KBM-7 (cell line): ENCODE results near the gene DGKK.
"Not testable (repeated sequence)": the region's sequence is repeated elsewhere in the genome, so short reads cannot be mapped to it uniquely, and the experiment has no call there.

ENCODE experiments used
- DNase-seq: peaks from one replicate; pipeline ENCODE4 v3.0.0-alpha.2; 2015
- in situ Hi-C: fragments of 300-500 bp; cut with MboI; formaldehyde crosslinking; loops from 2 replicates; pipeline ENCODE4 v1.14.3; 2020; ENCODE audit warnings: low sequenced_read_pairs, low pct_unique_long_range_greater_than_20kb, mixed read lengths

Gene DGKK

GRCh38 chrX:50431623-50432022 is 39.0 kb downstream of the DGKK start:
- in situ Hi-C loops: no loop called here
- DNase-seq: no peak

- DNase-seq: peak; percentile 17
- in situ Hi-C loops: no loop called here
Observed at GRCh38 chrX:50430917-50431575, 39.6 kb downstream of the DGKK start.

GRCh38 chrX:50428174-50428573 is 42.5 kb downstream of the DGKK start:
- DNase-seq: no peak
- in situ Hi-C loops: no loop called here

- in situ Hi-C loops: no loop called here
- no peak for DNase-seq
Observed at GRCh38 chrX:50407976-50408375, 62.6 kb downstream of the DGKK start.

- in situ Hi-C loops: no loop called here
Observed at GRCh38 chrX:50403903-50404302, 66.7 kb downstream of the DGKK start.

GRCh38 chrX:50402886-50403285 is 67.7 kb downstream of the DGKK start:
- peak; percentile 37 for DNase-seq
- in situ Hi-C loops: no loop called here

More at GRCh38 chrX:50403903-50404302, 66.7 kb downstream of the DGKK start:
- DNase-seq: no peak

GRCh38 chrX:50393902-50394301 is 76.7 kb downstream of the DGKK start:
- no peak for DNase-seq
- in situ Hi-C loops: no loop called here

- DNase-seq: no peak
- in situ Hi-C loops: no loop called here
Observed at GRCh38 chrX:50386520-50386919, 84.1 kb downstream of the DGKK start.

- in situ Hi-C loops: no loop called here
- DNase-seq: no peak
Observed at GRCh38 chrX:50381729-50382415, 88.8 kb downstream of the DGKK start.

GRCh38 chrX:50375481-50376267 is 95.0 kb downstream of the DGKK start:
- in situ Hi-C loops: no loop called here
- no peak for DNase-seq

GRCh38 chrX:50372966-50373365 is 97.7 kb downstream of the DGKK start:
- peak; percentile 65 for DNase-seq
- in situ Hi-C loops: no loop called here

GRCh38 chrX:50343917-50344316 is 126.7 kb downstream of the DGKK start:
- no peak for DNase-seq
- in situ Hi-C loops: no loop called here

GRCh38 chrX:50333308-50333707 is 137.3 kb downstream of the DGKK start:
- in situ Hi-C loops: no loop called here
- DNase-seq: no peak

GRCh38 chrX:50332668-50333067 is 138.0 kb downstream of the DGKK start:
- DNase-seq, in situ Hi-C loops: not testable (repeated sequence)

- in situ Hi-C loops: no loop called here
- DNase-seq: no peak
Observed at GRCh38 chrX:50327235-50327634, 143.4 kb downstream of the DGKK start.
